Fibroblast of gingiva (primary cell): ENCODE measurements around the gene U2AF2.

Experiments used
- DNase-seq: peaks from one replicate; pipeline ENCODE4 v3.0.0-alpha.2; 2011; ENCODE audit warnings: low read depth

Gene U2AF2

GRCh38 chr19:55675661-55676354 lies 21.0 kb downstream of the U2AF2 start:
- no peak for DNase-seq

GRCh38 chr19:55676383-55676782 lies 21.5 kb downstream of the U2AF2 start:
- no peak for DNase-seq

GRCh38 chr19:55676889-55677505 lies 22.2 kb downstream of the U2AF2 start:
- DNase-seq = no peak

- no peak for DNase-seq
Observed at GRCh38 chr19:55677572-55678028, 22.8 kb downstream of the U2AF2 start.

GRCh38 chr19:55678121-55678671 lies 23.4 kb downstream of the U2AF2 start:
- DNase-seq = no peak

GRCh38 chr19:55679343-55680257 lies 24.8 kb downstream of the U2AF2 start:
- DNase-seq = no peak

- no peak for DNase-seq
Observed at GRCh38 chr19:55680339-55681130, 25.7 kb downstream of the U2AF2 start.

- DNase-seq = no peak
Observed at GRCh38 chr19:55681131-55682092, 26.6 kb downstream of the U2AF2 start.

GRCh38 chr19:55683449-55684261 lies 28.8 kb downstream of the U2AF2 start:
- DNase-seq = no peak

- DNase-seq = no peak
Observed at GRCh38 chr19:55684946-55685681, 30.3 kb downstream of the U2AF2 start.

GRCh38 chr19:55685776-55686175 lies 30.9 kb downstream of the U2AF2 start:
- no peak for DNase-seq

GRCh38 chr19:55686311-55687050 lies 31.6 kb downstream of the U2AF2 start:
- DNase-seq = no peak

- DNase-seq = no peak
Observed at GRCh38 chr19:55687281-55688201, 32.7 kb downstream of the U2AF2 start.

GRCh38 chr19:55688422-55689218 lies 33.8 kb downstream of the U2AF2 start:
- DNase-seq = no peak

- no peak for DNase-seq
Observed at GRCh38 chr19:55689411-55690108, 34.7 kb downstream of the U2AF2 start.
